NCI-H82 treated with DMSO at 0.1 percent for 48 hours (cell line): ENCODE measurements around the gene SERPINA12.

ENCODE experiments used
- DNase-seq: peaks from one replicate; lab custom pipeline; 2025; ENCODE audit not compliant: unreplicated experiment; lab: John Stamatoyannopoulos, UW

SERPINA12 gene

GRCh38 chr14:94467728-94468520, 41.3 kb downstream of the SERPINA12 start:
- no peak for DNase-seq

GRCh38 chr14:94466706-94467370, 42.4 kb downstream of the SERPINA12 start:
- no peak for DNase-seq

- no peak for DNase-seq
Observed at GRCh38 chr14:94465042-94465441, 44.2 kb downstream of the SERPINA12 start.

GRCh38 chr14:94464290-94464689, 45.0 kb downstream of the SERPINA12 start:
- no peak for DNase-seq

- DNase-seq, result no peak
Observed at GRCh38 chr14:94462763-94463572, 46.3 kb downstream of the SERPINA12 start.

- no peak for DNase-seq
Observed at GRCh38 chr14:94462219-94462551, 47.1 kb downstream of the SERPINA12 start.

GRCh38 chr14:94461526-94462218, 47.6 kb downstream of the SERPINA12 start:
- DNase-seq, result no peak

- no peak for DNase-seq
Observed at GRCh38 chr14:94460631-94461416, 48.4 kb downstream of the SERPINA12 start.

- DNase-seq, result no peak
Observed at GRCh38 chr14:94458558-94459205, 50.6 kb downstream of the SERPINA12 start.

- no peak for DNase-seq
Observed at GRCh38 chr14:94458096-94458495, 51.2 kb downstream of the SERPINA12 start.

- no peak for DNase-seq
Observed at GRCh38 chr14:94455928-94456327, 53.3 kb downstream of the SERPINA12 start.

GRCh38 chr14:94451826-94452225, 57.4 kb downstream of the SERPINA12 start:
- DNase-seq, result no peak

- DNase-seq, result no peak
Observed at GRCh38 chr14:94451091-94451771, 58.0 kb downstream of the SERPINA12 start.

GRCh38 chr14:94450722-94451090, 58.6 kb downstream of the SERPINA12 start:
- no peak for DNase-seq

GRCh38 chr14:94449930-94450329, 59.3 kb downstream of the SERPINA12 start:
- DNase-seq, result no peak

GRCh38 chr14:94448071-94448808, 61.0 kb downstream of the SERPINA12 start:
- DNase-seq, result no peak

- no peak for DNase-seq
Observed at GRCh38 chr14:94447206-94447605, 62.1 kb downstream of the SERPINA12 start.

- no peak for DNase-seq
Observed at GRCh38 chr14:94446126-94446525, 63.1 kb downstream of the SERPINA12 start.

- DNase-seq, result no peak
Observed at GRCh38 chr14:94445003-94445402, 64.3 kb downstream of the SERPINA12 start.
